Bronchial epithelial cell (primary cell): ENCODE measurements around the gene SCO2. TPM values are rescaled to one million over a fixed set of nuclear protein-coding genes. Genes with fewer than 3 reads are reported as not detected.

ENCODE experiments used
- DNase-seq: peaks from one replicate; pipeline ENCODE4 v3.0.0-alpha.2; 2010; ENCODE audit warnings: low read depth
- FAIRE-seq: peaks from 2 replicates; lab custom pipeline; 2011; peaks lifted over from hg19 to GRCh38; lab: Jason Lieb, UNC
- H3K27me3 ChIP-seq: 2 replicates; pipeline ENCODE4 v1.5.1; 2011; ENCODE audit warnings: low read length; ENCODE audit not compliant: control insufficient read depth, insufficient read depth
- H3K36me3 ChIP-seq: 2 replicates; pipeline ENCODE4 v1.5.1; 2011; ENCODE audit warnings: low read length; ENCODE audit not compliant: control insufficient read depth, insufficient read depth
- H3K4me3 ChIP-seq: 2 replicates; pipeline ENCODE4 v1.5.1; 2011; ENCODE audit warnings: mild to moderate bottlenecking, low read depth, low read length, control low read depth
- CTCF ChIP-seq: IDR thresholded peaks from 2 replicates; pipeline ENCODE4 v1.5.1; 2011; ENCODE audit warnings: mild to moderate bottlenecking, moderate library complexity, low read length, control low read depth, inconsistent platforms; ENCODE audit not compliant: insufficient read depth, severe bottlenecking
- total RNA-seq: library from RNA; depleted of rRNA; stranded (reverse); fragments of >200 nt; gene quantifications from 2 replicates; pipeline ENCODE4 v1.2.1, GENCODE V29; 2014

The SCO2 gene
- total RNA-seq, 1 donor from 2014 or later: 2.1 TPM

- DNase-seq: peak; percentile 52
- Histone ChIP-seq H3K36me3 (peaks cover 6% of the 10 kb centered on the region), H3K4me3 (peak within 1 kb of the TSS; percentile 78), H3K27me3 (no peaks in the 10 kb centered on the region)
- no peak for TF ChIP-seq CTCF
- FAIRE-seq: no peak
Measured at GRCh38 chr22:50529897-50530579, 4.6 kb upstream of the SCO2 start, which contains the start of gene TYMP. Gene TYMP, minus strand, starts transcription at chr22:50530012. Its CDS starts 303 bp downstream, at chr22:50529709.

- TF ChIP-seq CTCF: no peak
- peak overlapping the region; percentile 78 for H3K4me3 ChIP-seq
- H3K36me3 ChIP-seq: peaks cover 8% of the 10 kb centered on the region
Measured at GRCh38 chr22:50529416-50529896, 4.1 kb upstream of the SCO2 start.

GRCh38 chr22:50528682-50529415, 3.5 kb upstream of the SCO2 start:
- FAIRE-seq: no peak
- TF ChIP-seq CTCF: no peak
- Histone ChIP-seq H3K36me3 (peaks cover 11% of the 10 kb centered on the region), H3K27me3 (no peaks in the 10 kb centered on the region), H3K4me3 (peak overlapping the region; percentile 78)
- DNase-seq: no peak

More at GRCh38 chr22:50529416-50529896, 4.1 kb upstream of the SCO2 start:
- DNase-seq (no peak), FAIRE-seq (no peak)
- H3K27me3 ChIP-seq: no peaks in the 10 kb centered on the region

- DNase-seq (no peak), FAIRE-seq (no peak)
- no peaks in the 10 kb centered on the region for H3K27me3 ChIP-seq
- no peak for TF ChIP-seq CTCF
- H3K36me3 ChIP-seq: peaks cover 14% of the 10 kb centered on the region
- no peak overlapping the region for H3K4me3 ChIP-seq
Measured at GRCh38 chr22:50527921-50528681, 2.7 kb upstream of the SCO2 start.

- DNase-seq (peak; percentile 29), FAIRE-seq (no peak)
- Histone ChIP-seq H3K36me3 (peaks cover 15% of the 10 kb centered on the region), H3K4me3 (peak overlapping the region; percentile 79), H3K27me3 (no peaks in the 10 kb centered on the region)
- TF ChIP-seq CTCF: no peak
Measured at GRCh38 chr22:50526834-50527801, 1.7 kb upstream of the SCO2 start.
